Erythroblast (primary cell): Measurements from ENCODE around the gene ERAS.
"Not testable (repeated sequence)": the region's sequence is repeated elsewhere in the genome, so short reads cannot be mapped to it uniquely, and the experiment has no call there.

Experiments used
- DNase-seq, 2 experiments: peaks; one replicate each; lab custom pipeline; 2025; lab: John Stamatoyannopoulos, UW
- GATA1 ChIP-seq: IDR thresholded peaks from 2 replicates; pipeline ENCODE4 v1.6.1; 2011; ENCODE audit warnings: low read depth, mild to moderate bottlenecking, control low read depth, low read length, moderate library complexity
- POLR2A ChIP-seq: IDR thresholded peaks from 2 replicates; pipeline ENCODE4 v1.6.1; 2011; ENCODE audit warnings: mild to moderate bottlenecking, low read length

ERAS gene

GRCh38 chrX:48806081-48806480 is 20.2 kb upstream of the ERAS start:
- TF ChIP-seq GATA1 = no peak
- TF ChIP-seq POLR2A = no peak
- no peak for DNase-seq

- TF ChIP-seq GATA1 (no peak), POLR2A (no peak)
- DNase-seq = no peak
Measured at GRCh38 chrX:48813644-48814043, 12.7 kb upstream of the ERAS start.

GRCh38 chrX:48814722-48815121 is 11.6 kb upstream of the ERAS start:
- no peak for DNase-seq
- no peak for TF ChIP-seq POLR2A
- no peak for TF ChIP-seq GATA1

GRCh38 chrX:48815266-48815665 is 11.0 kb upstream of the ERAS start:
- no peak for TF ChIP-seq POLR2A
- TF ChIP-seq GATA1 = no peak
- DNase-seq = no peak

GRCh38 chrX:48816014-48816810 is 10.1 kb upstream of the ERAS start:
- TF ChIP-seq GATA1 (no peak), POLR2A (no peak)
- no peak for DNase-seq

- no peak for TF ChIP-seq POLR2A
- TF ChIP-seq GATA1 = no peak
- DNase-seq = no peak
Measured at GRCh38 chrX:48818098-48818497, 8.2 kb upstream of the ERAS start.

- TF ChIP-seq GATA1 = no peak
- no peak for TF ChIP-seq POLR2A
- DNase-seq = no peak
Measured at GRCh38 chrX:48818866-48819265, 7.4 kb upstream of the ERAS start.

- not testable (repeated sequence) for DNase-seq
Measured at GRCh38 chrX:48819394-48819793, 6.9 kb upstream of the ERAS start.

- no peak for DNase-seq
Measured at GRCh38 chrX:48823053-48823452, 3.3 kb upstream of the ERAS start.

GRCh38 chrX:48824066-48824465 is 2.2 kb upstream of the ERAS start:
- TF ChIP-seq POLR2A (no peak), GATA1 (no peak)
- DNase-seq = no peak

More at GRCh38 chrX:48823053-48823452, 3.3 kb upstream of the ERAS start:
- TF ChIP-seq POLR2A (no peak), GATA1 (no peak)

- no peak for TF ChIP-seq POLR2A
- TF ChIP-seq GATA1 = no peak
- DNase-seq = no peak
Measured at GRCh38 chrX:48826876-48827653, 752 bp downstream of the ERAS start.

GRCh38 chrX:48827654-48827968 is 1.3 kb downstream of the ERAS start:
- no peak for DNase-seq
- TF ChIP-seq POLR2A (no peak), GATA1 (no peak)

GRCh38 chrX:48829016-48829735 is 2.9 kb downstream of the ERAS start:
- DNase-seq = no peak
- no peak for TF ChIP-seq GATA1
- TF ChIP-seq POLR2A = no peak

- no peak for DNase-seq
- TF ChIP-seq GATA1 (no peak), POLR2A (no peak)
Measured at GRCh38 chrX:48831136-48831908, 5.0 kb downstream of the ERAS start.
